Measurements from ENCODE around the gene RASGRF1. TPM values are rescaled to one million over a fixed set of nuclear protein-coding genes. Genes with fewer than 3 reads are reported as not detected.

RASGRF1 gene
- total RNA-seq, 4 donors from 2014 or later = 0.14 to 0.75 (median 0.64) TPM; not detected in 1

DNA sequence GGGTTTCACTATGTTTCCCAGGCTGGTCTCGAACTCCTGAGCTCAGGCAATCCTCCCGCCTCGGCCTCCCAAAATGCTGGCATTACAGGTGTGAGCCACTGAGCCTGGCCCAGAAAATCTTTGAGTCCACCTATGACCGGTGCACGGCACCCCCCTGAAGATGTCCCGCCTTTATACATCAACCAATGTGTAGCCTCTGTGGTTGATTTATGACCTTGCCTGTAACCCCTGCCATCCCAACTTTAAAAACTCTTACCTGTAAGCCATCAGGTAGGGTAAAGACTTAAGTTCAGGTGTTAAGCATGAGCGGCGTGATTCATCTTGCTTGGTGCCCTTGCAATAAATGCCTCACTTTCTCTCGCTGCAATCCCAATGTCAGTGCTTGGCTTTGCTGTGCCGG lies 131.2 kb downstream of the RASGRF1 start:
- intact Hi-C loops (cut with DNase I; ENCODE audit: low total_unique reads) = no loop called here
- 94 to 97% methylated on average over 3 to 10 of the region's 10 CpGs for WGBS, 2 donors (ENCODE audit: low coverage in 1 of 2)
- H3K4me3 ChIP-seq = no peak overlapping the region
- H3K4me1 ChIP-seq = no peaks in the 10 kb centered on the region
- in situ Hi-C loops (cut with MboI; ENCODE audit: low pct_ligation_motif_present in 1 of 4, low pct_unique_long_range_greater_than_20kb in 1 of 4, low sequenced_read_pairs in 3 of 4) = no loop called here
- H3K27me3 ChIP-seq = no peaks in the 10 kb centered on the region
- no peak overlapping the region for H3K27ac ChIP-seq
- DNase-seq = no peak
- no peaks in the 10 kb centered on the region for H3K9me3 ChIP-seq
- TF ChIP-seq POLR2A (IDR thresholded peaks at IDR 0.05) = no peak
- no peak for TF ChIP-seq POLR2AphosphoS5 (IDR thresholded peaks at IDR 0.05)
- no peak for TF ChIP-seq EP300 (IDR thresholded peaks at IDR 0.05; ENCODE audit: low read depth)
- TF ChIP-seq, protein P1, sequence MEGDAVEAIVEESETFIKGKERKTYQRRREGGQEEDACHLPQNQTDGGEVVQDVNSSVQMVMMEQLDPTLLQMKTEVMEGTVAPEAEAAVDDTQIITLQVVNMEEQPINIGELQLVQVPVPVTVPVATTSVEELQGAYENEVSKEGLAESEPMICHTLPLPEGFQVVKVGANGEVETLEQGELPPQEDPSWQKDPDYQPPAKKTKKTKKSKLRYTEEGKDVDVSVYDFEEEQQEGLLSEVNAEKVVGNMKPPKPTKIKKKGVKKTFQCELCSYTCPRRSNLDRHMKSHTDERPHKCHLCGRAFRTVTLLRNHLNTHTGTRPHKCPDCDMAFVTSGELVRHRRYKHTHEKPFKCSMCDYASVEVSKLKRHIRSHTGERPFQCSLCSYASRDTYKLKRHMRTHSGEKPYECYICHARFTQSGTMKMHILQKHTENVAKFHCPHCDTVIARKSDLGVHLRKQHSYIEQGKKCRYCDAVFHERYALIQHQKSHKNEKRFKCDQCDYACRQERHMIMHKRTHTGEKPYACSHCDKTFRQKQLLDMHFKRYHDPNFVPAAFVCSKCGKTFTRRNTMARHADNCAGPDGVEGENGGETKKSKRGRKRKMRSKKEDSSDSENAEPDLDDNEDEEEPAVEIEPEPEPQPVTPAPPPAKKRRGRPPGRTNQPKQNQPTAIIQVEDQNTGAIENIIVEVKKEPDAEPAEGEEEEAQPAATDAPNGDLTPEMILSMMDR (IDR thresholded peaks at IDR 0.05) = no peak
- H3K36me3 ChIP-seq = no peaks in the 10 kb centered on the region

DNA sequence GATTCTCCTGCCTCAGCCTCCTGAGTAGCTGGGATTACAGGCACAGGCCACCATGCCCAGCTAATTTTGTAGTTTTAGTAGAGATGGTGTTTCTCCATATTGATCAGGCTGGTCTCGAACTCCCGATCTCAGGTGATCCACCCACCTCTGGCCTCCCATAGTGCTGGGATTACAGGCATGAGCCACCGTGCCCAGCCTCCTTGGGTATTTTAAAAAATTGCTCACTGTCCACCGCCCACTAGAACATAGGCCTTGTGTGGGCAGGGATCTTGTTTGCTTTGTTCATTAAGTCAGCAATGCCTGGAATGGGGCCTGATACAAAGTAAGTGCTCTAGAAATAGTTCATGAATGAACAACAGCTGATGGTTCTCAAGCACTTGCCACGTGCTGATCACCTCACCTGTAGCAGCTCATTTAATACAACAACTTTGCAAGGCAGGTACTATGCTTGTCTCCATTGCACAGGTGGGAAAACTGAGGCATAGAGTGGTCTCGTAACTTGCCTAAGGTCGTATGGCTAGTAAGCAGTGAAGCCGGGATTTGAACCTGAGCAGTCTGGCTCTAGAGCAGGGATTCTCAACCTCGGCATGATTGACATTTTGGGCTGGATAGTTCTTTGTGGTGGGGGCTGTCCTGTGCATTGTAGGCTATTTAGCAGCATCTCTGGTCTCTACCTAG lies 133.0 kb downstream of the RASGRF1 start:
- intact Hi-C loops (cut with DNase I; ENCODE audit: low total_unique reads) = no loop called here

DNA sequence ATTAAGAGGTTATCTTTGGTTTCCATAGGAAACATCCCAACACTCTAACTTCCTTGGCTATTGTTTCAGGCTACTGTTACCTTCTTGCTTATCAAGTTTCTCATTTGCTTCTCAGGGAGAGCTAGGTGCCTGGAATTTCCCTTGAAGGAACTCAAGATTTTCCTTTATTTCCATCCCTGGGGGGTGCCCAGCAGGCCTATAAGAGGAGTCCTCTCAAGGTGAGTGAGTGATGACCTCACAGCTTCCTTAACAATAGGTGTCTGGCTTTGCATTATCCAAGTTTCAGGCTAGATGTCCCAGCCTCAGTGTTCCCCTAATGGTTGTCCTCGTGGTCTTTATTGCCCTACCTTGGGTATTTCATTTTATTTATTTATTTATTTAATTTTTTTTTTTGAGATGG lies 133.6 kb downstream of the RASGRF1 start:
- Histone ChIP-seq H3K9me3 (no peaks in the 10 kb centered on the region), H3K27ac (no peak overlapping the region), H3K36me3 (no peaks in the 10 kb centered on the region), H3K4me3 (no peak overlapping the region), H3K27me3 (no peaks in the 10 kb centered on the region), H3K4me1 (peaks cover 0 to 5% (median 5%) of the 10 kb centered on the region in 4 donors)
- DNase-seq = no peak
- intact Hi-C loops (cut with DNase I; ENCODE audit: low total_unique reads) = no loop called here
- 71 to 75% methylated on average over 1 of the region's 1 CpG for WGBS, 2 donors (ENCODE audit: low coverage in 1 of 2)
- in situ Hi-C loops (cut with MboI; ENCODE audit: low pct_ligation_motif_present in 1 of 4, low pct_unique_long_range_greater_than_20kb in 1 of 4, low sequenced_read_pairs in 3 of 4) = no loop called here
- TF ChIP-seq EP300 (IDR thresholded peaks at IDR 0.05; ENCODE audit: low read depth) = no peak

More for the DNA sequence above, 133.0 kb downstream of the RASGRF1 start:
- Histone ChIP-seq H3K27ac (no peak overlapping the region), H3K4me3 (no peak overlapping the region), H3K4me1 (no peaks in the 10 kb centered on the region), H3K9me3 (no peaks in the 10 kb centered on the region), H3K36me3 (no peaks in the 10 kb centered on the region), H3K27me3 (no peaks in the 10 kb centered on the region)
- DNase-seq = no peak
- TF ChIP-seq POLR2AphosphoS5 (IDR thresholded peaks at IDR 0.05) (no peak), EP300 (IDR thresholded peaks at IDR 0.05; ENCODE audit: low read depth) (no peak), POLR2A (IDR thresholded peaks at IDR 0.05) (no peak)
- TF ChIP-seq, protein P1 (IDR thresholded peaks at IDR 0.05) = no peak
- in situ Hi-C loops (cut with MboI; ENCODE audit: low pct_ligation_motif_present in 1 of 4, low pct_unique_long_range_greater_than_20kb in 1 of 4, low sequenced_read_pairs in 3 of 4) = no loop called here
- 84 to 90% methylated on average over 4 to 9 of the region's 9 CpGs for WGBS, 2 donors (ENCODE audit: low coverage in 1 of 2)

DNA sequence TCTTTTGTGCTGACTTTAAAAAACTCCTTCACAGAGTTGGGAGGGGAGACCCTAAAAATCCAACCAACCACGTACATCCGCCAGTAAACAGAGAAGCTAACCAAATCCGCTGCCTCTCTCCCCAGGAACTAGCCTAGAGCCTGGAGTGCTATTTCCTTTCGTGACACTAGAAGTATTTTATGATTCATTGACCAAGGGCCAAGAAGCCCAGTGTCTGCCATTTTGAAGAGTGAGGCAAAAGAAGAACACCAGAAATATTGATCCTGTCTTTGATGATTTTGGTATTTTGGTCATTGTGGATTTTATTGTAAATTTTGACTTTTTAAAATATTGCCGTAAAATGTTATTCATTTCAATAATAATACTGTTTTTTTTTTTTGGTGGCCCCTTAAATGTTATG lies 135.2 kb downstream of the RASGRF1 start:
- 87 to 91% methylated on average over 5 of the region's 5 CpGs for WGBS, 2 donors (ENCODE audit: low coverage in 1 of 2)
- Histone ChIP-seq H3K9me3 (no peaks in the 10 kb centered on the region), H3K36me3 (no peaks in the 10 kb centered on the region), H3K27ac (no peak overlapping the region), H3K4me1 (peaks cover 0 to 21% (median 19%) of the 10 kb centered on the region in 4 donors), H3K27me3 (no peaks in the 10 kb centered on the region), H3K4me3 (no peak overlapping the region)
- intact Hi-C loops (cut with DNase I; ENCODE audit: low total_unique reads) (no loop called here), in situ Hi-C loops (cut with MboI; ENCODE audit: low pct_ligation_motif_present in 1 of 4, low pct_unique_long_range_greater_than_20kb in 1 of 4, low sequenced_read_pairs in 3 of 4) (no loop called here)
- no peak for TF ChIP-seq POLR2AphosphoS5 (IDR thresholded peaks at IDR 0.05)
- TF ChIP-seq EP300 (IDR thresholded peaks at IDR 0.05; ENCODE audit: low read depth) = no peak
- TF ChIP-seq, protein P1 (IDR thresholded peaks at IDR 0.05) = no peak
- no peak for TF ChIP-seq POLR2A (IDR thresholded peaks at IDR 0.05)
- DNase-seq = no peak
